HCT116 (cell line): ENCODE measurements around the gene OSBPL8. TPM values are rescaled to one million over a fixed set of nuclear protein-coding genes. Genes with fewer than 3 reads are reported as not detected.

Source experiments
- ATAC-seq: fragments of 200-7000 bp; cut with Tn5 transposase; 2 replicates; pipeline ENCODE4 v1.9.1; 2020; ENCODE audit warnings: mild to moderate bottlenecking, moderate library complexity
- BruUV-seq: library from RNA; stranded (reverse); fragments of 400-500 nt; replicated peaks from 2 replicates; lab custom pipeline; 2021; lab: Mats Ljungman, UMichigan
- CTCF ChIA-PET: fragments of 300-600 bp; sonication (Branson Sonifier 250); formaldehyde crosslinking; loops from one replicate; lab custom pipeline; 2021; ENCODE audit warnings: antibody characterized with exemption; lab: Charles Lee
- POLR2A ChIA-PET: fragments of 300-600, 350-600 bp; sonication (Branson Sonifier 250); formaldehyde crosslinking; loops from one replicate; lab custom pipeline; 2021; ENCODE audit warnings: antibody characterized with exemption; lab: Charles Lee
- RAD21 ChIA-PET, 2 experiments: fragments of 300-600 bp; sonication (Branson Sonifier 250); formaldehyde crosslinking; loops; one replicate each; lab custom pipeline; 2023; ENCODE audit warnings: low total read pairs in 2 of 2; ENCODE audit not compliant: uncharacterized antibody in 2 of 2, unreplicated experiment in 2 of 2, low non-redundant PET in 1 of 2; lab: Charles Lee
- DNase-seq: peaks from one replicate; pipeline ENCODE4 v3.0.0-alpha.2; 2010; ENCODE audit warnings: low read depth, low spot score
- H2AFZ ChIP-seq: fragments of 200-600 bp; shearing (Covaris generic), sonication (generic); 2 replicates; pipeline ENCODE4 v1.6.1; 2017; ENCODE audit warnings: low read depth, mixed run types, mixed read lengths, antibody characterized with exemption, low read length; ENCODE audit not compliant: poor library complexity, severe bottlenecking
- H3K27ac ChIP-seq: 2 replicates; pipeline ENCODE4 v1.5.1; 2012; ENCODE audit warnings: low read depth, low read length
- H3K27me3 ChIP-seq: fragments of 200-600 bp; sonication (generic); 2 replicates; pipeline ENCODE4 v1.6.1; 2016; ENCODE audit warnings: mixed run types, low read length, mixed read lengths; ENCODE audit not compliant: insufficient read depth
- H3K36me3 ChIP-seq, 2 experiments: fragments of 200-500 bp in 1 of 2; fragments of 200-600 bp in 1 of 2; sonication (Bioruptor generic) in 1 of 2; sonication (generic) in 1 of 2; 2 replicates each; pipeline versions ENCODE4 v1.5.1 to v1.6.1; 2014 to 2016; ENCODE audit warnings: low read length in 2 of 2, inconsistent platforms in 1 of 2, mixed read lengths in 1 of 2, mixed run types in 1 of 2; ENCODE audit not compliant: insufficient read depth in 2 of 2, control insufficient read depth in 1 of 2
- H3K4me1 ChIP-seq, 2 experiments: fragments of 200-600 bp in 1 of 2; sonication (generic) in 1 of 2; 2 replicates each; pipeline versions ENCODE4 v1.5.1 to v1.6.1; 2012 to 2017; ENCODE audit warnings: low read length in 2 of 2, inconsistent platforms in 1 of 2, mild to moderate bottlenecking in 1 of 2, mixed read lengths in 1 of 2, mixed run types in 1 of 2, moderate library complexity in 1 of 2; ENCODE audit not compliant: insufficient read depth in 2 of 2, control insufficient read depth in 1 of 2
- H3K4me2 ChIP-seq: fragments of 200-600 bp; sonication (generic); 2 replicates; pipeline ENCODE4 v1.6.1; 2017; ENCODE audit warnings: mixed run types, low read length, mixed read lengths
- H3K4me3 ChIP-seq, 2 experiments: fragments of 200-600 bp in 1 of 2; sonication (generic) in 1 of 2; replicated peaks in 1 of 2; 2 replicates each; pipeline ENCODE4 v1.5.1; 2011 to 2016; ENCODE audit warnings: low read length in 2 of 2, control low read depth in 1 of 2, low read depth in 1 of 2, mild to moderate bottlenecking in 1 of 2, mixed read lengths in 1 of 2, mixed run types in 1 of 2
- H3K79me2 ChIP-seq: fragments of 200-600 bp; sonication (generic); 2 replicates; pipeline ENCODE4 v1.6.1; 2017; ENCODE audit warnings: mild to moderate bottlenecking, mixed run types, low read length, moderate library complexity, mixed read lengths; ENCODE audit not compliant: insufficient read depth
- H3K9ac ChIP-seq: fragments of 200-600 bp; sonication (generic); 2 replicates; pipeline ENCODE4 v1.6.1; 2016; ENCODE audit warnings: low read length, mixed read lengths
- H3K9me2 ChIP-seq: fragments of 200-600 bp; sonication (generic), shearing (Covaris generic); 2 replicates; pipeline ENCODE4 v1.6.1; 2017; ENCODE audit warnings: mixed run types, mild to moderate bottlenecking, moderate library complexity; ENCODE audit not compliant: insufficient read depth
- H3K9me3 ChIP-seq, 2 experiments: fragments of 200-500 bp in 1 of 2; fragments of 200-600 bp in 1 of 2; sonication (Bioruptor generic) in 1 of 2; sonication (generic) in 1 of 2; 2 replicates each; pipeline ENCODE4 v1.6.1; 2014 to 2017; ENCODE audit warnings: low read length in 2 of 2, mixed read lengths in 2 of 2, inconsistent platforms in 1 of 2, low read depth in 1 of 2, mild to moderate bottlenecking in 1 of 2, mixed run types in 1 of 2, moderate library complexity in 1 of 2; ENCODE audit not compliant: control insufficient read depth in 1 of 2, insufficient read depth in 1 of 2
- H4K20me1 ChIP-seq: fragments of 200-600 bp; sonication (generic), shearing (Covaris generic); 2 replicates; pipeline ENCODE4 v1.6.1; 2017; ENCODE audit warnings: mixed run types, mild to moderate bottlenecking, moderate library complexity; ENCODE audit not compliant: insufficient read depth
- ATF3 ChIP-seq: IDR thresholded peaks from 2 replicates; pipeline ENCODE4 v1.6.1; 2012
- CEBPB ChIP-seq: IDR thresholded peaks from 2 replicates; pipeline ENCODE4 v1.6.1; 2012; ENCODE audit warnings: low read depth
- CTCF ChIP-seq, 3 experiments: fragments of 200-600 bp in 1 of 3; sonication (generic) in 1 of 3; IDR thresholded peaks in 2 of 3; conservative IDR thresholded peaks in 1 of 3; 2 replicates each; pipeline ENCODE4 v1.5.1; 2012 to 2017; ENCODE audit warnings: low read depth in 2 of 3, low read length in 2 of 3, antibody characterized with exemption in 1 of 3, borderline replicate concordance in 1 of 3, control low read depth in 1 of 3, mild to moderate bottlenecking in 1 of 3, mixed read lengths in 1 of 3, mixed run types in 1 of 3, moderate library complexity in 1 of 3; ENCODE audit not compliant: insufficient read depth in 1 of 3
- EGR1 ChIP-seq: IDR thresholded peaks from 2 replicates; pipeline ENCODE4 v1.6.1; 2012; ENCODE audit warnings: low read depth
- ELF1 ChIP-seq: IDR thresholded peaks from 2 replicates; pipeline ENCODE4 v1.6.1; 2012; ENCODE audit warnings: low read depth, borderline replicate concordance
- FOSL1 ChIP-seq: IDR thresholded peaks from 2 replicates; pipeline ENCODE4 v1.6.1; 2012; ENCODE audit warnings: low read depth
- JUND ChIP-seq: IDR thresholded peaks from 2 replicates; pipeline ENCODE4 v1.6.1; 2012
- MAX ChIP-seq: IDR thresholded peaks from 2 replicates; pipeline ENCODE4 v1.6.1; 2012
- POLR2A ChIP-seq: IDR thresholded peaks from 2 replicates; pipeline ENCODE4 v1.7.0; 2011; ENCODE audit warnings: borderline replicate concordance; ENCODE audit not compliant: insufficient read depth, insufficient read length; ENCODE audit errors: extremely low read depth
- POLR2AphosphoS5 ChIP-seq: IDR thresholded peaks from 2 replicates; pipeline ENCODE4 v1.6.1; 2011; ENCODE audit warnings: mild to moderate bottlenecking, low read depth, low read length, moderate library complexity
- RAD21 ChIP-seq: IDR thresholded peaks from 2 replicates; pipeline ENCODE4 v1.6.1; 2012; ENCODE audit warnings: low read depth, mild to moderate bottlenecking
- REST ChIP-seq: IDR thresholded peaks from 2 replicates; pipeline ENCODE4 v1.6.1; 2012; ENCODE audit warnings: low read depth
- SIN3A ChIP-seq: IDR thresholded peaks from 2 replicates; pipeline ENCODE4 v1.6.1; 2012; ENCODE audit warnings: low read depth
- SP1 ChIP-seq: IDR thresholded peaks from 2 replicates; pipeline ENCODE4 v1.6.1; 2012; ENCODE audit warnings: low read depth
- SRF ChIP-seq: IDR thresholded peaks from 2 replicates; pipeline ENCODE4 v1.6.1; 2012; ENCODE audit warnings: low read depth
- TCF7L2 ChIP-seq: IDR thresholded peaks from 2 replicates; pipeline ENCODE4 v1.7.0; 2011; ENCODE audit warnings: borderline replicate concordance, inconsistent platforms; ENCODE audit not compliant: insufficient read depth, insufficient read length; ENCODE audit errors: extremely low read depth
- YY1 ChIP-seq: IDR thresholded peaks from 2 replicates; pipeline ENCODE4 v1.6.1; 2011; ENCODE audit warnings: low read length, low read depth, moderate library complexity, mild to moderate bottlenecking; ENCODE audit not compliant: insufficient replicate concordance; ENCODE audit errors: extremely low read depth
- ZBTB33 ChIP-seq: IDR thresholded peaks from 2 replicates; pipeline ENCODE4 v1.6.1; 2011; ENCODE audit warnings: mild to moderate bottlenecking, low read length, moderate library complexity; ENCODE audit not compliant: insufficient replicate concordance; ENCODE audit errors: extremely low read depth
- ZFX ChIP-seq: fragments of 450-650 bp; IDR thresholded peaks from 2 replicates; pipeline ENCODE4 v1.6.1; 2017
- ZNF274 ChIP-seq: fragments of 200-500 bp; sonication (Bioruptor generic); IDR thresholded peaks from 2 replicates; pipeline ENCODE4 v1.6.1; 2014; ENCODE audit warnings: mild to moderate bottlenecking, low read depth, low read length, inconsistent platforms
- intact Hi-C: fragments of 100-400 bp; cut with micrococcal nuclease; formaldehyde crosslinking; loops from 2 replicates; pipeline ENCODE4 v1.10.0; 2022
- total RNA-seq: library from RNA; stranded (reverse); gene quantifications from one replicate; pipeline ENCODE4 v1.2.1, GENCODE V29; 2021; ENCODE audit not compliant: unreplicated experiment

OSBPL8 gene
- total RNA-seq, 1 experiment from 2014 or later = 115 TPM

GRCh38 chr12:76417116-76417515, 142.5 kb downstream of the OSBPL8 start:
- Histone ChIP-seq H3K79me2 (peaks cover 7% of the 10 kb centered on the region), H3K4me2 (no peak overlapping the region), H3K4me3 (no peak overlapping the region), H3K27me3 (no peaks in the 10 kb centered on the region), H4K20me1 (no peaks in the 10 kb centered on the region), H3K4me1 (no peaks in the 10 kb centered on the region), H3K36me3 (no peaks in the 10 kb centered on the region), H3K9ac (no peak overlapping the region), H3K9me3 (no peaks in the 10 kb centered on the region), H3K9me2 (no peaks in the 10 kb centered on the region), H2AFZ (no peak overlapping the region), H3K27ac (no peak overlapping the region)
- ChIA-PET CTCF (no interaction called here), RAD21 (no interaction called here), POLR2A (no interaction called here)
- no TSS peak for BruUV-seq
- intact Hi-C loops = no loop called here
- DNase-seq (no peak), ATAC-seq (no peak)
- TF ChIP-seq SRF (no peak), CEBPB (no peak), ZNF274 (no peak), CTCF (IDR thresholded peaks at IDR 0.05 in 2 of 3, conservative IDR thresholded peaks at IDR 0.05 in 1 of 3; ENCODE audit: borderline replicate concordance in 1 of 3, insufficient read depth in 1 of 3, low read depth in 2 of 3, low read length in 2 of 3) (no peak), ZFX (no peak), POLR2AphosphoS5 (no peak), MAX (no peak), YY1 (no peak), ATF3 (no peak), FOSL1 (no peak), SP1 (no peak), RAD21 (no peak), EGR1 (no peak), ELF1 (no peak), POLR2A (no peak), SIN3A (no peak), REST (no peak), JUND (no peak), TCF7L2 (no peak), ZBTB33 (no peak)
